Endometrial microvascular endothelial cells (primary cell): ENCODE results near the gene IFT27. TPM values are rescaled to one million over a fixed set of nuclear protein-coding genes. Genes with fewer than 3 reads are reported as not detected.
"Not testable (repeated sequence)": the region's sequence is repeated elsewhere in the genome, so short reads cannot be mapped to it uniquely, and the experiment has no call there.

Experiments
- in situ Hi-C: cut with HindIII; loops from 2 replicates; pipeline ENCODE4 v1.10.0; 2017; ENCODE audit warnings: low sequenced_read_pairs, low pct_unique_long_range_greater_than_20kb; ENCODE audit errors: inconsistent ontology term
- total RNA-seq: library from RNA; depleted of rRNA; stranded (reverse); fragments of >200 nt; gene quantifications from one replicate; pipeline ENCODE4 v1.2.3, GENCODE V29; 2015; ENCODE audit errors: inconsistent ontology term

IFT27 gene
- total RNA-seq, 1 donor from 2014 or later = 4.4 TPM

- in situ Hi-C loops = not testable (repeated sequence)
Observed at GRCh38 chr22:36754881-36755280, 21.0 kb downstream of the IFT27 start.

DNA sequence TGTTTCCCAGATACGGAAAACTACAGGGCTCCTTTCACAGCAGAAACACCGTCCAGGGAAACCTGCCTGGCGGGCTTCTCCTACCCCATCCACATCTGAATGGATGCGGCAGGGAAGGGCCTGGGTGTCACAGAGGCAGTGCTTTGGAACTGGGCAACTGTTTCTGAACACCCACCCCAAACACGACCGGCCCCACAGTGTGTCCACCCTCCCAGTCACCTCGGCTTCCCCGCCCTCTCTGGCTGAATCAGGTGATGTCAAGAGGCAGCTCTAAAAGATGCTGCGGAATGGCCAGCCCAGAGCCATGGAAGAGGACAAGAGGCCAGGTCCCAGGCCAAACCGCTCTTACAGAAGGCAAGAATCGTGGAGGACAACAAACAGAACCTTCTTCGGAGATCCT is 22.0 kb downstream of the IFT27 start:
- in situ Hi-C loops = no loop called here

DNA sequence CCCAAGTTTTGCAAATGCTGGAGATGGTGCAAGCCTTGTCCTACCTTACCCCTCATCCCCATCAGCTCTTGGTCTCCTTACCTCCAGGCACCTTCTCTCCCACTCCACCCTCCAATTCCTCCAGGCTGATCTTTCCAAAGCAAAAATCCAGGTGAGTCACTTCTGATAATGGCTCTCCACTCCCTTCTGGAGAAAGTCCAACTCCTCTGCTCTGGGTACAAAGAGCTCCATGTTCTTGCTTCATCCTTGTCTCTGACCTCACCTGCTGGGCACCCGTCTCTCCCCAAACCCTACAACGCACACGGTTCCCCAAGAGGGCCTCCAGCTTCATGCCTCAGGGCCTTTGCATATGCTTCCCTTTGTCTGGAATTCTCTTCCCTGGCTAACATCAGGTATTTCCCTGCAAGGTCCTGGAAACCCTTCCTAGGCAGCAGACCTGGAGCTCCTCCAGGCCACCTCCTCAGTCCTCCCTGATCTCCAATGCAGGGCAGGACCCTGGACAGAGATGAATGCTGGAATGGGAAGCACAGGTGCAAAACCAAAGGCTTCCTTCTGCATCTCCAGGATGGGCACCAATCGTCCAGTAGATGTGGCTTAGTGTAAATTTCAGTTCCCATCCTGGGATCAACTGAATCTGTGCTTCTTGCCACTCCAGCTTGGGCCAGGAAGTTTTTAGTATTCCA is 22.7 kb downstream of the IFT27 start:
- in situ Hi-C loops = no loop called here

DNA sequence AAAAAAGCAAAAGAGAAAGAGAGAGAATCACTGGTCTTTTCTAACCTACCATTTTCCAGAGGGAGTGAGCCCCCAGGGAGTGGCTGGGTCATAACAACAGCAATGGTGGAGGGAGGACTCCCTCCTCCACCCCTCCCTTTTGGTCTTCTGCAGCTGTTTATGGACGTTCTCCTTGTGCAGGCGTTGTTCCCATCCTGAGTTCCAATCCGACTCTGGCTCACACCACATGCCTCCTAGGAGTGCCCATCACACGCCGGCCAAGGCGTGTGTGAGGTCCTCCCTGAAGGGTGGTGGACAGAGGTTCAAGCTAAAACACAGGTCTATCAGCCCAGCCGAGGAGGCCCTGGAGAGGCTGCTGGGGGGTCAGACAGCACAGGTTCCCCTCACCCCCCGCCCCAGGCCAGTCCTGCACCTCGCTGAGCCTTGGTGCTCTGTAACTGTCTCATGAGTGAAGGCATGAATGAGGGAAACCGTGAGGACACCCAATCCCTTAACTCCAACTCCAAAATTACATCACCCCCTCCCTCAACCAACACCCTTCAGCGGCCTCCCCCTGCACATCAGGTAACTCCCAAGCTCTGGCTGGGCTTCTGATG is 29.4 kb downstream of the IFT27 start:
- in situ Hi-C loops = no loop called here

DNA sequence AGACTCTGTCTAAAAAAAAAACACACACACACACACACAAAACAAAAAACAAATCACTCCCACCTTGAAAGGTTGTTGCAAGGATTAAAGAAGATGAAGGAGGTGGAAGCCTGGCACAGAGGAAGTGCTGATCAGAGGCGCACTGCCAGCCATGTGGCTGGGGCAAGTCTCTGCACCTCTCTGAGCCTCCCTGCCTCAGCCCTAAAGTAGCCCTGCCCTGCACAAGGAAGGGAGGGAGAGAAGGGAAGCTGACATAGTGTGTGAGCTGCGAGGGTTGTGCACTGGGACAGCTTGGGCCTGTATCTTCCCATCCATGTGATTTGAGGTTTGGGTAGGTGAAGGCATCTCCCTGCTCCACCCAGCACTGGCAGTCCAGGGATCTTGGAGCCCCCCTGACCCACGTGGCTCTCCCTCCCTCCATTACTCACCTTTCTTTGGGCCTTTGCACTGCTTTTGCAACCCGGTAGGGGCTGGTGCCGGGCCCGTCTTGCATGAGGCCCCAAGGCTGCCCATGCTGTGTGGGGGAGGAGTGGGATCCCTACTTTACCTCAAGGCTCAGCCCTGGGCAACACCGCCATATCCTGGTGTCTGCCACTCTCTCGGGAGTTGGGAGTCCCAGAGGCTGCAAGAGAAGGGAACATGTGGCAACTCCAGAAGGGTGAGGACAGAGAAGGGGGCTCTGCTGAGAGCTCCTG is 30.5 kb downstream of the IFT27 start:
- in situ Hi-C loops = no loop called here

DNA sequence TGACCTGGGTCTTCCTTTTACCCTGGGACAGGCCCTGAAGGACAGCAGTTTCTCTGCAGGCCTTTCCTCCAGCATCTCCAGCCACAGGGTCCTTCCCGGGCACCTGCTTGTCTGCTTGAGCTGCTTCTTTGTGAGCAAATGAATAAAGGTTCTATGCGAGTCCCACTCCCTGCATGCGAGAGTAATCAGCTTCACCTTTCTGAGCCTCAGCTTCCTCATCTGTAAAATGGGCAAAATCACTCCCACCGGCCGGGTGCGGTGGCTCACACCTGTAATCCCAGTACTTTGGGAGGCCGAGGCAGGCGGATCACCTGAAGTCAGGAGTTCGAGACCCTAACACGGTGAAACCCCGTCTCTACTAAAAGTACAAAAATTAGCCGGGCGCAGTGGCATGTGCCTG is 31.1 kb downstream of the IFT27 start:
- in situ Hi-C loops = no loop called here

DNA sequence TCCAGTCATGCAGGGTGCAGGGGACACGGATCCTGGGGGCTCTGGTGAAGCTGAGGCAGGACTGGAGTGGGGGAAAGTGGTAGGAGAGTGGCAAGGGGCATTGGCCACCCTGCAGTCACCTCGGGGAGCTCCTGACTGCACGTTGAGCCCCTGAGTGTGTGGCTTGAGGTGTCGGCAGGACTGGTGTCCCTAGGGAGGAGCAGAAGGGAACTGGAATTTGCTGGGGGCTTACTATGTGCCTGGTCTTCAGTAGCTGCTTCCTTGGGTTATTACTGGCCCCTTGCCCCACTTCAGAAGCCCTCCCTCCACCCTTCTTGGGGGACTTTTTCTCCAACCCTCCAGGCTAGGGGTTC is 31.5 kb downstream of the IFT27 start:
- in situ Hi-C loops = no loop called here

DNA sequence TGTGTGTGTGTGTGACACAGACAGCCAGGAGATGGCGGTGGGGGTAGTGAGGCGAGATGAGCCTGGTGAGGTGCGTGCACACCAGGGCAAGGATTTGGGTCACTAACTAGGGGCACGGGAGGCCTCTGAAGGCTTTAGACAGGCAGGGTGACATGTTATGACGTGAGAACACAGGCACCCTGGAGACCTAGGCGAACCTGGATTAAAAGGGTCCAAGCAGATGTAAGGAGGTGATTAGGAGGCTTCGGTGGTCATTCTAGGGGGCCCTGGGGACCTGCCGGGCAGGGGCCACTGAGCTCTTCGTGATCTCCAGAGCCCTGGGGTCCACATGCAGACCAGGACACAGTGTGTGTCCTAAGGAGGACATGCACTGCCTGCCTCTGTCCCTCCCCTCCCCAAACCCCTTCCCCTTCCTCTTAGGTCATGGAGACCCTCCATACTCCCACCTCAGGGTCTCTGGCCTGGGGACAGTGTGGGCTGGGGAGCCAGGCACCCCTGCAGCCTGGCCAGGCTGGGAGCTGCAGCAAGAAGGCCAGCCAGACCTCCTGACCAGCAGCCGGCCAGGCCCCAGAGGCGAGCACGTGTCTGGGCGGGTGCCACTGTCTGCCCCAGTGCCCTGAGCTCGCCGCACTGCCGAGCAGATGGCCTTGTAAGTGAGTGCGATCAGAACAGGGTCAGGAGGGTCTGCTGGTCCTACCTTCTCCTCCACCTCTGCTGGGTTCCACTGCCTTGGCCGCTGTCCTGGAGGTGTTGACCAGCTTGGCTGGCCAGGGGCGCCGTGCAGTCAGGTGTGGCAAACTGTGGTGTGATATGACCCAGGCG is 32.1 kb downstream of the IFT27 start:
- in situ Hi-C loops = no loop called here

- in situ Hi-C loops = no loop called here
Observed at GRCh38 chr22:36743011-36743410, 32.9 kb downstream of the IFT27 start.

GRCh38 chr22:36741968-36742367 is 34.0 kb downstream of the IFT27 start:
- in situ Hi-C loops = no loop called here

DNA sequence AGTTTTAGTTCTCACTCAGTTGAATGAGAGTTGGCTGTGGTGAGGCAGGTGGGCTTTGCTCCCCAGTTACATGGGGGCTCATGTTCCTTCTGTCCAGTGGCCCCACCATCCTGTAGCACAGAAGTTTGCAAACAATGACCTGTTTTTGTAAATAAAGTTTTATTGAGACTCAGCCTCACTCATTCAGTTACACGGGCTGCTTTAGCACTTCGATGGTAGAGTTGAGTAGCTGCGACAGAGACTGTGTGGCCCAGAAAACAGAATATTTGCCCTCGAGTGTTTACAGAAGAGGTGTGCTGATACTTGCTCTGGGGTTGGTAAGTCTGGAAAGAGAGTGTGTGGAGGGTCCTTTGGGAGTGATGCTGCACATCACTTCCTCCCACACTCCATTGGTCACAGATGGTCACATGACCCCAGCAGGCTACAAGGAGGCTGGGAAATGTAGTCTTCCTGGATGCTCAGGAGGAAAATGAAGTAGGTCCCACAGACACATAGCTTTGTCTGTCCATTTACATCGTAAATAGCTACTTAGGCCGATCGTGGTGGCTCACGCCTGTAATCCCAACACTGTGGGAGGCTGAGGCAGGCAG is 34.6 kb downstream of the IFT27 start:
- in situ Hi-C loops = no loop called here

DNA sequence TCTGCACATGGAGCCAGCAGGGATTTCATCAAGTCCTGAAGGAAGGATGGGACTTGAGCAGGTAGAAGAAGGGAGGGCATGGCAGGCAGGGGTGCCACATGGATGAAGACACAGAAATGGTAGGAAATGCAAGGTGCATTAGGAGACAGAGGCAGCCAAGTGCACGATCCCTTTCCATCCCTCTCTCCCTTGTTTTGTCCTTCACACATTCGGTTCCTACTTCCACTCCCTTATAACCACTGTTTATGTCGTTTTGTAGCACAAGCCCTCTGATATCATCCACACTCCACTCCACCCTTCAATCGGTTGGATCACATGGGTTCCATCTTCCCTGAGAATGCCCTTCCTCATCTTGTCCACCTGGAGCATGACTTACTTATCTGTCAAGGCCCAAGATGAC is 35.2 kb downstream of the IFT27 start:
- in situ Hi-C loops = no loop called here

GRCh38 chr22:36739185-36739584 is 36.7 kb downstream of the IFT27 start:
- in situ Hi-C loops = no loop called here

- in situ Hi-C loops = no loop called here
Observed at GRCh38 chr22:36738416-36739020, 37.4 kb downstream of the IFT27 start.

- in situ Hi-C loops = no loop called here
Observed at GRCh38 chr22:36737776-36738175, 38.1 kb downstream of the IFT27 start.

- in situ Hi-C loops = no loop called here
Observed at GRCh38 chr22:36736701-36737320, 39.1 kb downstream of the IFT27 start.

- in situ Hi-C loops = no loop called here
Observed at GRCh38 chr22:36734171-36735058, 41.5 kb downstream of the IFT27 start.

- in situ Hi-C loops = no loop called here
Observed at GRCh38 chr22:36733271-36733670, 42.6 kb downstream of the IFT27 start.
